H1 (cell line): Measurements from ENCODE around the gene NLRC3. TPM values are rescaled to one million over a fixed set of nuclear protein-coding genes. Genes with fewer than 3 reads are reported as not detected.
A peak's percentile ranks its signal among the peaks of the same experiment; 100 is the strongest.

ENCODE experiments used
- CTCF ChIA-PET: fragments of 300-600 bp; sonication (Branson Sonifier 250); formaldehyde crosslinking; loops from one replicate; lab custom pipeline; 2021; ENCODE audit not compliant: partially characterized antibody; lab: Charles Lee
- POLR2A ChIA-PET: fragments of 300-600 bp; sonication (Branson Sonifier 250); formaldehyde crosslinking; loops from one replicate; lab custom pipeline; 2021; ENCODE audit warnings: inconsistent platforms; ENCODE audit not compliant: partially characterized antibody; lab: Charles Lee
- DNase-seq, 2 experiments: peaks; one replicate each; pipeline versions ENCODE4 v3.0.0 to v3.0.0-alpha.2; 2010 to 2022; ENCODE audit warnings: low spot score in 2 of 2, low read depth in 1 of 2, mixed read lengths in 1 of 2
- FAIRE-seq: peaks from 2 replicates; lab custom pipeline; 2011; peaks lifted over from hg19 to GRCh38; lab: Jason Lieb, UNC
- H2AFZ ChIP-seq: 2 replicates; pipeline ENCODE4 v1.8.1; 2012; ENCODE audit warnings: low read length, inconsistent platforms
- H2AK5ac ChIP-seq: 2 replicates; pipeline ENCODE4 v1.6.1; 2013; ENCODE audit warnings: low read depth, low read length
- H2BK120ac ChIP-seq: replicated peaks from 2 replicates; pipeline ENCODE3; 2013; ENCODE audit warnings: low read depth, low read length, inconsistent platforms
- H2BK12ac ChIP-seq: 2 replicates; pipeline ENCODE4 v1.6.1; 2013; ENCODE audit warnings: low read depth, low read length
- H2BK15ac ChIP-seq: 2 replicates; pipeline ENCODE4 v1.6.1; 2013; ENCODE audit warnings: low read length
- H2BK20ac ChIP-seq: 2 replicates; pipeline ENCODE4 v1.6.1; 2013; ENCODE audit warnings: low read length
- H2BK5ac ChIP-seq: 2 replicates; pipeline ENCODE4 v1.6.1; 2013; ENCODE audit warnings: low read depth, low read length
- H3K14ac ChIP-seq: 2 replicates; pipeline ENCODE4 v1.6.1; 2013; ENCODE audit warnings: inconsistent platforms; ENCODE audit not compliant: insufficient read length
- H3K18ac ChIP-seq: 2 replicates; pipeline ENCODE4 v1.6.1; 2013; ENCODE audit warnings: low read length; ENCODE audit errors: extremely low read depth
- H3K23ac ChIP-seq: 2 replicates; pipeline ENCODE4 v1.6.1; 2013; ENCODE audit warnings: inconsistent platforms; ENCODE audit not compliant: insufficient read length
- H3K23me2 ChIP-seq: 2 replicates; pipeline ENCODE4 v1.6.1; 2013; ENCODE audit warnings: low read depth, low read length
- H3K27ac ChIP-seq: 2 replicates; pipeline ENCODE4 v1.6.1; 2011; ENCODE audit warnings: low read depth, low read length, inconsistent platforms
- H3K27me3 ChIP-seq, 4 experiments: replicated peaks in 1 of 4; 1 replicate in 1 of 4; 2 replicates in 3 of 4; pipeline versions ENCODE4 v1.6.1 to v1.8.1; 2011 to 2013; ENCODE audit warnings: low read length in 3 of 4, mild to moderate bottlenecking in 3 of 4, inconsistent platforms in 2 of 4, mixed read lengths in 2 of 4, moderate library complexity in 1 of 4; ENCODE audit not compliant: control insufficient read depth in 3 of 4, insufficient read depth in 3 of 4; ENCODE audit errors: extremely low read depth in 1 of 4
- H3K36me3 ChIP-seq, 4 experiments: 2 replicates each; pipeline versions ENCODE4 v1.6.1 to v1.8.1; 2011 to 2013; ENCODE audit warnings: mild to moderate bottlenecking in 4 of 4, low read length in 3 of 4, moderate library complexity in 2 of 4, control low read depth in 1 of 4, inconsistent platforms in 1 of 4; ENCODE audit not compliant: insufficient read depth in 4 of 4, control insufficient read depth in 2 of 4
- H3K4ac ChIP-seq: replicated peaks from 2 replicates; pipeline ENCODE3; 2013; ENCODE audit warnings: low read length, low read depth, mixed read lengths, inconsistent platforms; ENCODE audit not compliant: insufficient read length
- H3K4me1 ChIP-seq, 4 experiments: replicated peaks in 1 of 4; 1 replicate in 1 of 4; 2 replicates in 3 of 4; pipeline versions ENCODE4 v1.6.1 to v1.8.1; 2011 to 2013; ENCODE audit warnings: low read length in 3 of 4, inconsistent platforms in 2 of 4, mixed read lengths in 1 of 4; ENCODE audit not compliant: insufficient read depth in 4 of 4, control insufficient read depth in 3 of 4
- H3K4me2 ChIP-seq, 2 experiments: 2 replicates each; pipeline versions ENCODE4 v1.6.1 to v1.8.1; 2011 to 2013; ENCODE audit warnings: low read depth in 2 of 2, low read length in 2 of 2, control low read depth in 1 of 2, inconsistent platforms in 1 of 2, mild to moderate bottlenecking in 1 of 2; ENCODE audit not compliant: insufficient read depth in 1 of 2
- H3K4me3 ChIP-seq, 4 experiments: fragments of 200-600, 300-600 bp in 1 of 4; sonication (generic), shearing (Covaris generic), sonication (Bioruptor Twin) in 1 of 4; 2 replicates each; pipeline versions ENCODE4 v1.5.1 to v1.8.1; 2011 to 2016; ENCODE audit warnings: low read length in 4 of 4, low read depth in 3 of 4, control low read depth in 2 of 4, inconsistent platforms in 2 of 4, mild to moderate bottlenecking in 2 of 4, mixed read lengths in 1 of 4, moderate library complexity in 1 of 4; ENCODE audit not compliant: insufficient read depth in 2 of 4; ENCODE audit errors: extremely low read depth in 1 of 4
- H3K56ac ChIP-seq: replicated peaks from 2 replicates; pipeline ENCODE3; 2013; ENCODE audit warnings: low read depth, mild to moderate bottlenecking, mixed read lengths, low read length, inconsistent platforms; ENCODE audit not compliant: insufficient read length
- H3K79me1 ChIP-seq: 2 replicates; pipeline ENCODE4 v1.6.1; 2013; ENCODE audit warnings: low read depth, low read length, control low read depth
- H3K79me2 ChIP-seq, 2 experiments: 2 replicates each; pipeline versions ENCODE4 v1.6.1 to v1.8.1; 2012 to 2013; ENCODE audit warnings: low read length in 2 of 2, mild to moderate bottlenecking in 2 of 2, inconsistent platforms in 1 of 2; ENCODE audit not compliant: insufficient read depth in 2 of 2, control insufficient read depth in 1 of 2
- H3K9ac ChIP-seq, 4 experiments: replicated peaks in 1 of 4; 1 replicate in 1 of 4; 2 replicates in 3 of 4; pipeline versions ENCODE4 v1.6.1 to v1.8.1; 2011 to 2013; ENCODE audit warnings: low read depth in 3 of 4, low read length in 3 of 4, control low read depth in 2 of 4, mild to moderate bottlenecking in 2 of 4, moderate library complexity in 2 of 4, inconsistent platforms in 1 of 4; ENCODE audit errors: extremely low read depth in 1 of 4
- H3K9me3 ChIP-seq, 2 experiments: 2 replicates each; pipeline versions ENCODE4 v1.6.1 to v1.8.1; 2012 to 2013; ENCODE audit warnings: mild to moderate bottlenecking in 2 of 2, moderate library complexity in 2 of 2, control low read depth in 1 of 2, inconsistent platforms in 1 of 2, low read depth in 1 of 2, low read length in 1 of 2, mixed read lengths in 1 of 2; ENCODE audit not compliant: insufficient read depth in 2 of 2
- H4K20me1 ChIP-seq, 2 experiments: replicated peaks in 1 of 2; 2 replicates each; pipeline versions ENCODE3 to v1.8.1; 2011 to 2013; ENCODE audit warnings: inconsistent platforms in 2 of 2, low read length in 2 of 2, mild to moderate bottlenecking in 1 of 2; ENCODE audit not compliant: insufficient read depth in 2 of 2, control insufficient read depth in 1 of 2
- H4K5ac ChIP-seq: 2 replicates; pipeline ENCODE4 v1.6.1; 2013; ENCODE audit warnings: low read length, low read depth, mixed read lengths, inconsistent platforms; ENCODE audit not compliant: insufficient read length
- H4K8ac ChIP-seq: 2 replicates; pipeline ENCODE4 v1.8.0; 2013; ENCODE audit warnings: mild to moderate bottlenecking, moderate library complexity, low read length, inconsistent platforms; ENCODE audit not compliant: insufficient read depth; ENCODE audit errors: extremely low read depth
- H4K91ac ChIP-seq: replicated peaks from 2 replicates; pipeline ENCODE3; 2013; ENCODE audit warnings: low read length, mixed read lengths, inconsistent platforms; ENCODE audit not compliant: insufficient read length
- WGBS, 2 experiments: shearing (Covaris generic) in 1 of 2; methylation state at CpG; one replicate each; pipeline versions ENCODE4 v1.1.6 to v1.1.7; 2013 to 2015; ENCODE audit warnings: low lambda C conversion rate in 2 of 2, mixed read lengths in 2 of 2, inconsistent platforms in 1 of 2, low coverage in 1 of 2, missing lambda C conversion rate in 1 of 2; ENCODE audit not compliant: insufficient replicate concordance in 2 of 2, insufficient coverage in 1 of 2, insufficient read length in 1 of 2; ENCODE audit errors: extremely low coverage in 1 of 2, missing lambda C conversion rate in 1 of 2; 5-methylcytosine and 5-hydroxymethylcytosine counted together
- polyA plus RNA-seq, 7 experiments: library from polyadenylated mRNA; depleted of rRNA in 3 of 7; stranded (reverse) in 5 of 7; unstranded in 2 of 7; fragments of >200 nt in 5 of 7; fragments of 200-250 nt in 2 of 7; gene quantifications; 1 replicate in 5 of 7; 2 replicates in 1 of 7; 4 replicates in 1 of 7; pipeline versions ENCODE4 v1.2.1 to v1.2.3, GENCODE V29; 2011 to 2013; ENCODE audit warnings: missing spikeins in 2 of 7, mixed read lengths in 2 of 7
- total RNA-seq: library from RNA; stranded (reverse); fragmentation: NEBNext Ultra II Directional; extraction: Animal tissue kit (Norgen Biotek cat#: 25700); gene quantifications from 2 replicates; pipeline ENCODE4 v1.2.1, GENCODE V29; 2021

The NLRC3 gene
- total and polyA plus RNA-seq, 2 of the 8 experiments (the other 6 are each of a cell fraction or from before 2014, with no cell fraction given), result 0.18 to 0.20 TPM

- Histone ChIP-seq H3K4me1 (peaks cover 9 to 23% (median 13%) of the 10 kb centered on the region in 4 experiments), H2AK5ac (no peak overlapping the region), H3K4ac (no peak overlapping the region), H4K20me1 (peaks cover 0 to 9% of the 10 kb centered on the region in 2 experiments), H3K23me2 (peaks cover 13% of the 10 kb centered on the region; the same call in 1 of the 2 replicates), H3K9me3 (no peaks in the 10 kb centered on the region; a peak in 1 of 4 replicates), H3K27me3 (peaks cover 0 to 5% (median 0%) of the 10 kb centered on the region in 4 experiments; a peak in 2 of 7 replicates), H3K14ac (no peak overlapping the region), H3K18ac (peak overlapping the region; percentile 1; the same call in 1 of the 2 replicates), H3K4me3 (peak overlapping the region in 2 of 4 experiments; percentile 1 to 49; a peak in 3 of 8 replicates), H3K23ac (no peak overlapping the region), H3K27ac (no peak overlapping the region), H4K5ac (no peak overlapping the region), H2AFZ (0 out of 2 replicates have a peak overlapping the region, but pooled peaks have one; percentile 27), H3K79me2 (no peaks in the 10 kb centered on the region), H3K56ac (no peak overlapping the region), H3K4me2 (peak overlapping the region; percentile 66 to 68), H2BK15ac (0 out of 2 replicates have a peak overlapping the region, but pooled peaks have one; percentile 19), H2BK12ac (no peak overlapping the region), H3K9ac (no peak overlapping the region), H3K79me1 (no peaks in the 10 kb centered on the region), H4K91ac (no peak overlapping the region), H2BK5ac (no peak overlapping the region), H3K36me3 (no peaks in the 10 kb centered on the region), H4K8ac (no peak overlapping the region), H2BK20ac (no peak overlapping the region), H2BK120ac (no peak overlapping the region)
- 43% methylated on average over 11 of the region's 11 CpGs; no CpG with 5 or more reads in 1 of the 2 experiments for WGBS, 2 experiments
- FAIRE-seq, result peak; percentile 97
- ChIA-PET CTCF (interaction anchor here (1.5 kb wide), 1 partner anchor 76 kb away, joined by 4 read pairs; no protein-coding TSS in a partner anchor), POLR2A (interaction anchor here (1.0 to 1.4 kb wide), 4 partner anchors 10 to 20 kb away, joined by 3 to 6 read pairs (median 4); no protein-coding TSS in a partner anchor)
- DNase-seq, result peak in 1 of 2 experiments; percentile 75
Observed at GRCh38 chr16:3553138-3553923, 23.9 kb downstream of the NLRC3 start.
